PFSK-1 (cell line): ENCODE data around the gene TMEM233.

Source experiments
- FOXP2 ChIP-seq: optimal IDR thresholded peaks from 2 replicates; pipeline ENCODE3; 2011; ENCODE audit warnings: borderline replicate concordance, control low read depth, inconsistent platforms; ENCODE audit not compliant: insufficient read depth; ENCODE audit errors: extremely low read length, extremely low read depth
- POLR2AphosphoS5 ChIP-seq: IDR thresholded peaks from 2 replicates; pipeline ENCODE4 v1.6.1; 2012; ENCODE audit warnings: low read depth, mild to moderate bottlenecking, control low read depth, low read length, moderate library complexity
- SIN3A ChIP-seq: IDR thresholded peaks from 2 replicates; pipeline ENCODE4 v1.6.1; 2012; ENCODE audit warnings: mild to moderate bottlenecking, low read length, moderate library complexity, borderline replicate concordance; ENCODE audit not compliant: insufficient read depth
- TAF1 ChIP-seq: IDR thresholded peaks from 2 replicates; pipeline ENCODE4 v1.6.1; 2012; ENCODE audit warnings: low read length, control low read depth, borderline replicate concordance; ENCODE audit not compliant: insufficient read depth
- TF ChIP-seq, protein P1 (sequence below), 2 experiments: IDR thresholded peaks; 2 replicates each; pipeline versions ENCODE4 v1.6.1 to v1.8.0; 2011 to 2012; ENCODE audit warnings: low read depth in 2 of 2, low read length in 2 of 2, control low read depth in 1 of 2, inconsistent platforms in 1 of 2, mild to moderate bottlenecking in 1 of 2, moderate library complexity in 1 of 2; ENCODE audit not compliant: insufficient read depth in 1 of 2

The TMEM233 gene

GRCh38 chr12:119671070-119671469 is 77.5 kb downstream of the TMEM233 start:
- TF ChIP-seq, protein P1, sequence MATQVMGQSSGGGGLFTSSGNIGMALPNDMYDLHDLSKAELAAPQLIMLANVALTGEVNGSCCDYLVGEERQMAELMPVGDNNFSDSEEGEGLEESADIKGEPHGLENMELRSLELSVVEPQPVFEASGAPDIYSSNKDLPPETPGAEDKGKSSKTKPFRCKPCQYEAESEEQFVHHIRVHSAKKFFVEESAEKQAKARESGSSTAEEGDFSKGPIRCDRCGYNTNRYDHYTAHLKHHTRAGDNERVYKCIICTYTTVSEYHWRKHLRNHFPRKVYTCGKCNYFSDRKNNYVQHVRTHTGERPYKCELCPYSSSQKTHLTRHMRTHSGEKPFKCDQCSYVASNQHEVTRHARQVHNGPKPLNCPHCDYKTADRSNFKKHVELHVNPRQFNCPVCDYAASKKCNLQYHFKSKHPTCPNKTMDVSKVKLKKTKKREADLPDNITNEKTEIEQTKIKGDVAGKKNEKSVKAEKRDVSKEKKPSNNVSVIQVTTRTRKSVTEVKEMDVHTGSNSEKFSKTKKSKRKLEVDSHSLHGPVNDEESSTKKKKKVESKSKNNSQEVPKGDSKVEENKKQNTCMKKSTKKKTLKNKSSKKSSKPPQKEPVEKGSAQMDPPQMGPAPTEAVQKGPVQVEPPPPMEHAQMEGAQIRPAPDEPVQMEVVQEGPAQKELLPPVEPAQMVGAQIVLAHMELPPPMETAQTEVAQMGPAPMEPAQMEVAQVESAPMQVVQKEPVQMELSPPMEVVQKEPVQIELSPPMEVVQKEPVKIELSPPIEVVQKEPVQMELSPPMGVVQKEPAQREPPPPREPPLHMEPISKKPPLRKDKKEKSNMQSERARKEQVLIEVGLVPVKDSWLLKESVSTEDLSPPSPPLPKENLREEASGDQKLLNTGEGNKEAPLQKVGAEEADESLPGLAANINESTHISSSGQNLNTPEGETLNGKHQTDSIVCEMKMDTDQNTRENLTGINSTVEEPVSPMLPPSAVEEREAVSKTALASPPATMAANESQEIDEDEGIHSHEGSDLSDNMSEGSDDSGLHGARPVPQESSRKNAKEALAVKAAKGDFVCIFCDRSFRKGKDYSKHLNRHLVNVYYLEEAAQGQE (IDR thresholded peaks at IDR 0.05; ENCODE audit: insufficient read depth in 1 of 2, low read depth in 2 of 2, low read length in 2 of 2): no peak
- TF ChIP-seq TAF1 (no peak), FOXP2 (no peak), POLR2AphosphoS5 (no peak), SIN3A (no peak)

- no peak for TF ChIP-seq TAF1
- TF ChIP-seq, protein P1 (IDR thresholded peaks at IDR 0.05; ENCODE audit: insufficient read depth in 1 of 2, low read depth in 2 of 2, low read length in 2 of 2): no peak
These were observed 78.6 kb downstream of the TMEM233 start for GRCh38 chr12:119672194-119672593.

GRCh38 chr12:119673634-119674033 is 80.1 kb downstream of the TMEM233 start:
- TF ChIP-seq TAF1 (no peak), SIN3A (no peak), POLR2AphosphoS5 (no peak), FOXP2 (no peak)
- TF ChIP-seq, protein P1 (IDR thresholded peaks at IDR 0.05; ENCODE audit: insufficient read depth in 1 of 2, low read depth in 2 of 2, low read length in 2 of 2): no peak

GRCh38 chr12:119674560-119674959 is 81.0 kb downstream of the TMEM233 start:
- TF ChIP-seq TAF1 (no peak), POLR2AphosphoS5 (no peak), FOXP2 (no peak), SIN3A (no peak)
- TF ChIP-seq, protein P1 (IDR thresholded peaks at IDR 0.05; ENCODE audit: insufficient read depth in 1 of 2, low read depth in 2 of 2, low read length in 2 of 2): no peak

- TF ChIP-seq, protein P1 (IDR thresholded peaks at IDR 0.05; ENCODE audit: insufficient read depth in 1 of 2, low read depth in 2 of 2, low read length in 2 of 2): no peak
- TF ChIP-seq FOXP2: no peak
- TF ChIP-seq TAF1: no peak
- TF ChIP-seq SIN3A: no peak
- TF ChIP-seq POLR2AphosphoS5: no peak
These were observed 82.4 kb downstream of the TMEM233 start for GRCh38 chr12:119676022-119676421.
